Upper lobe of right lung (tissue), 1 donor: ENCODE data around the gene PDLIM7. TPM values are rescaled to one million over a fixed set of nuclear protein-coding genes. Genes with fewer than 3 reads are reported as not detected.

Experiments
- ATAC-seq: fragments of 200-7000 bp; cut with Tn5 transposase; one replicate; pipeline ENCODE4 v1.9.1; 2020; ENCODE audit warnings: mild to moderate bottlenecking, moderate library complexity
- DNase-seq: peaks from one replicate; pipeline ENCODE4 v3.0.0-alpha.2; 2020
- H3K27ac ChIP-seq: fragments of 200-600 bp; one replicate; pipeline ENCODE4 v1.8.0; 2022
- H3K27me3 ChIP-seq: fragments of 200-600 bp; one replicate; pipeline ENCODE4 v1.8.0; 2022; ENCODE audit warnings: mild to moderate bottlenecking
- H3K36me3 ChIP-seq: fragments of 200-600 bp; one replicate; pipeline ENCODE4 v1.8.0; 2022
- H3K4me1 ChIP-seq: fragments of 200-600 bp; one replicate; pipeline ENCODE4 v1.8.0; 2022
- H3K4me3 ChIP-seq: fragments of 200-600 bp; one replicate; pipeline ENCODE4 v1.8.0; 2022; ENCODE audit warnings: mild to moderate bottlenecking
- H3K9me3 ChIP-seq: fragments of 200-600 bp; one replicate; pipeline ENCODE4 v1.8.0; 2022
- CTCF ChIP-seq: fragments of 200-600 bp; IDR thresholded peaks from one replicate; pipeline ENCODE4 v1.8.0; 2022; ENCODE audit warnings: antibody characterized with exemption
- intact Hi-C: fragments of 100-400 bp; cut with DNase I; formaldehyde crosslinking; loops from one replicate; pipeline ENCODE4 v1.11.0; 2022
- total RNA-seq: library from RNA; stranded (reverse); fragmentation: NEBNext Ultra II Directional; extraction: Animal tissue kit (Norgen Biotek cat#: 25700); gene quantifications from one replicate; pipeline ENCODE4 v1.2.1, GENCODE V29; 2021
- donor health status: DM: no; HTN: yes; CAD: no; lungs with severe emphysema.

Gene PDLIM7
- total RNA-seq, 1 donor from 2014 or later, result 59.1 TPM

DNA sequence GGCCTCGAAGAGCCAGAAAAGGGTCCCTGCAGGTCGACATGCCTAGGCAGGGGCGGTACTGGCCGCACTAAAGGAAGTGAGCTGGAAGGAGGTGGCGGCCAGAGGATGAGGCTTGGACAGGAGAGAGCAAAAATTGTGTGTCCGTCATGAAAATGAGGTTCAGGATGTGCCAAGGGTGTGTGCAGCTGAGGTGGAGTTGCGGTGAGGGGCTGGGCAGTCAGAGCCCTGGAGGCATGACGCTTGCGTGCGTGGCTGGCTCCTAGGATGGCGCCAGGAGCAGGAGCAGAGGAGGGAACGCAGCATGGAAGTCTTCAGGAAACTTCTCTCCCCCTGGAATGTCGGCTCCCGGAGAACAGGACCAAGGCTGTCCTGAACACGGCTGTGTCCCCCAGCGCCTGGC, 5.5 kb upstream of the PDLIM7 start:
- ATAC-seq, result no peak
- Histone ChIP-seq H3K36me3 (no peaks in the 10 kb centered on the region), H3K27me3 (no peaks in the 10 kb centered on the region), H3K9me3 (no peaks in the 10 kb centered on the region), H3K27ac (no peak overlapping the region), H3K4me1 (peaks cover 13% of the 10 kb centered on the region), H3K4me3 (no peak overlapping the region)
- intact Hi-C loops, result loop anchor here (5.0 kb wide), 1 partner anchor 111 kb away; no protein-coding TSS in a partner anchor
- no peak for DNase-seq
- TF ChIP-seq CTCF, result no peak

- H3K4me3 ChIP-seq, result no peak overlapping the region
- ATAC-seq (no peak), DNase-seq (no peak)
- intact Hi-C loops, result loop anchor here (5.0 kb wide), 1 partner anchor 110 kb away; no protein-coding TSS in a partner anchor
- peaks cover 14% of the 10 kb centered on the region for H3K4me1 ChIP-seq
- H3K27ac ChIP-seq, result no peak overlapping the region
- H3K36me3 ChIP-seq, result no peaks in the 10 kb centered on the region
- TF ChIP-seq CTCF, result no peak
- no peaks in the 10 kb centered on the region for H3K9me3 ChIP-seq
- no peaks in the 10 kb centered on the region for H3K27me3 ChIP-seq
These were observed 4.7 kb upstream of the PDLIM7 start for GRCh38 chr5:177501874-177502678.

- no peaks in the 10 kb centered on the region for H3K27me3 ChIP-seq
- H3K4me1 ChIP-seq, result peaks cover 22% of the 10 kb centered on the region
- ATAC-seq (peak; percentile 57), DNase-seq (peak; percentile 95)
- H3K36me3 ChIP-seq, result no peaks in the 10 kb centered on the region
- no peak overlapping the region for H3K27ac ChIP-seq
- TF ChIP-seq CTCF, result peak; percentile 98
- intact Hi-C loops, result loop anchor here (5.0 kb wide), 1 partner anchor 109 kb away; no protein-coding TSS in a partner anchor
- H3K4me3 ChIP-seq, result no peak overlapping the region
- no peaks in the 10 kb centered on the region for H3K9me3 ChIP-seq
These were observed 3.5 kb upstream of the PDLIM7 start for GRCh38 chr5:177500685-177501522.

DNA sequence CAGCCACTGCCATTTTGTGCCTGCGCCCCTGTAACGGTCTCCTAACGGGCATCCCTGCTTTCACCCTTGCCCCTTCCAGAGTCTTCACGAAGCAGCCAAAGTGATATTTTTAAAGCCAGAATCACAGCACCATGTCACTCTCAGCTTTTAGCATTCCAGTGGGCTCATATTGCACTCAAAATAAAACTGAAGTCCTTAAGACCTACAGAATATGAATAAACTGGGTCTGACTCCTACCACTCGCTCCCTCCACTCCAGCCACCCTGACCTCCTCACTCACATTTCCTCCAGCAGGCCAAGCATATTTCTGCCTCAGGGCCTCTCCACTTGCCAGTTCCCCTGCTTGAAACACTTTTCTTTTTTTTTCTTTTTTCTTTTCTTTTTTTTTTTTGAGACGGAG, 2.4 kb upstream of the PDLIM7 start:
- peaks cover 33% of the 10 kb centered on the region for H3K4me1 ChIP-seq
- TF ChIP-seq CTCF, result no peak
- H3K27me3 ChIP-seq, result no peaks in the 10 kb centered on the region
- no peaks in the 10 kb centered on the region for H3K36me3 ChIP-seq
- H3K4me3 ChIP-seq, result no peak overlapping the region
- no peaks in the 10 kb centered on the region for H3K9me3 ChIP-seq
- no peak overlapping the region for H3K27ac ChIP-seq
- DNase-seq (no peak), ATAC-seq (no peak)
- intact Hi-C loops, result loop anchor here (5.0 kb wide), 1 partner anchor 108 kb away; no protein-coding TSS in a partner anchor

DNA sequence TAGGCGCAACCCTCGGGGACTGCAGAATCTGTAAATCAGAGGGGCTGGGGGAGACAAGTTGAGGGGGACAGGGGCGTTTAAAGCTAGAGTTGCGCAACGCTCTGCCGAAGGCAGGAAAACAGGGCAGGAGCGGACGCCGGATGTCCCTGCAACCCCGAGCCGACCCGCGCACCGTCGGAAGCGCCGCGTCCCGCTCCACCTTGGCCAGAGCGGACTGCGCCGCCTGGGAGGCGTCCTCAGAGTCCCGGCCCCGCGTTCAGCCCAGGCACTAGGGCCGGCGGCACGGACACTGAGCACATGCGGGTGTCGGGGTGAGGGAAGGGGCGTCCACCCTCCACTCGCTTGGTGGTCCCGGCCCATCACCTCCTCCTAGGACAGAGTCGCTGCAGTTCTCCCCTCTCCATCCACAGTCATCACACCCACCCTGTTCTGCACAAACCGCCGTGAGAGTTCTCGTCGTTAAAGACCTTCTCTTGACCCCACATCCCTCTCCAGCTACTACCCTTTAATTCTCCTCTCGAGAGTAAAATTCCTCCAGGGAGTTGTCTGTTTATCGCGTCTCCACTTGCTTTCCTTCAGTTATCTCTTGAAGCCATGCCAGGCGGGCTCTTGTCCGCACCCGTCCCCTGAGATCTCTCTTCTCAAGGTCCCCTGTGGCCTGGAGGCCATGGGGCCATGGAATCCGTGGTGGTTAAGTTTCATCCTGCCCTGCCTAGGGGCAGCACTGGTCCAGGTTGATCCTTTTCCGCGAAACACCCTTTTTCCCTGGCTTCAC, 796 bp upstream of the PDLIM7 start:
- Histone ChIP-seq H3K4me1 (peaks cover 49% of the 10 kb centered on the region), H3K27ac (peak overlapping the region; percentile 81)
- TF ChIP-seq CTCF, result peak; percentile 0

More for the DNA sequence above, 796 bp upstream of the PDLIM7 start:
- ATAC-seq, result peak; percentile 1
- Histone ChIP-seq H3K27me3 (no peaks in the 10 kb centered on the region), H3K36me3 (no peaks in the 10 kb centered on the region), H3K4me3 (peak overlapping the region; percentile 75), H3K9me3 (no peaks in the 10 kb centered on the region)
- intact Hi-C loops, result no loop called here
- peak; percentile 78 for DNase-seq
